Measurements from ENCODE around the gene KCNK5. TPM values are rescaled to one million over a fixed set of nuclear protein-coding genes. Genes with fewer than 3 reads are reported as not detected.

KCNK5 gene
- total and polyA plus RNA-seq, 2 of the 8 experiments (the other 6 are each of a cell fraction or from before 2014, with no cell fraction given), result 20.9 to 44.3 TPM

GRCh38 chr6:39243809-39244208, 14.5 kb upstream of the KCNK5 start (continued):
- TF ChIP-seq CHD7 (IDR thresholded peaks at IDR 0.05; ENCODE audit: insufficient replicate concordance, low read length), result no peak
- no peak for TF ChIP-seq CTBP2 (IDR thresholded peaks at IDR 0.05; ENCODE audit: borderline replicate concordance, insufficient read depth, insufficient read length, low read length)
- TF ChIP-seq ATF3 (IDR thresholded peaks at IDR 0.05; ENCODE audit: insufficient read depth, low read depth, low read length), result no peak
- no peak for TF ChIP-seq RFX5 (IDR thresholded peaks at IDR 0.05; ENCODE audit: borderline replicate concordance, low read depth, low read length)
- TF ChIP-seq RNF2 (IDR thresholded peaks at IDR 0.05; ENCODE audit: borderline replicate concordance, low read depth, low read length, missing control alignments, poor library complexity, severe bottlenecking), result no peak
- TF ChIP-seq TCF12 (IDR thresholded peaks at IDR 0.05; ENCODE audit: low read depth, low read length), result no peak
- no peak for TF ChIP-seq CHD1 (IDR thresholded peaks at IDR 0.05; ENCODE audit: low read depth, low read length)
- TF ChIP-seq CBX8 (IDR thresholded peaks at IDR 0.05; ENCODE audit: borderline replicate concordance, low read depth, low read length), result no peak
- TF ChIP-seq TBP (IDR thresholded peaks at IDR 0.05; ENCODE audit: low read depth, low read length), result no peak
- no peak for TF ChIP-seq EP300 (IDR thresholded peaks at IDR 0.05; ENCODE audit: borderline replicate concordance in 1 of 2, low read depth in 2 of 2, low read length in 2 of 2)
